Measurements from ENCODE around the gene KLF18. TPM values are rescaled to one million over a fixed set of nuclear protein-coding genes. Genes with fewer than 3 reads are reported as not detected.

The KLF18 gene
- total and polyA plus RNA-seq, 2 donors (not counting 3 experiments of a cell fraction or from before 2014, with no cell fraction given) = not detected

GRCh38 chr1:44131411-44131810 lies 10.0 kb downstream of the KLF18 start:
- H3K9me1 ChIP-seq (replicated peaks; ENCODE audit: control insufficient read depth, extremely low read depth, insufficient read depth, low read length) = no peaks in the 10 kb centered on the region
- H3K4me3 ChIP-seq (replicated peaks in 1 of 3; ENCODE audit: insufficient read depth in 1 of 3, low read depth in 1 of 3, low read length in 3 of 3) = no peak overlapping the region
- no peak for DNase-seq (ENCODE audit: low read depth, low spot score)
- ChIA-PET CTCF (no interaction called here), POLR2A (no interaction called here)
- H3K79me2 ChIP-seq (ENCODE audit: control insufficient read depth, insufficient read depth, low read length) = no peaks in the 10 kb centered on the region
- no peaks in the 10 kb centered on the region for H3K36me3 ChIP-seq (ENCODE audit: control insufficient read depth in 2 of 2, extremely low read depth in 1 of 2, insufficient read depth in 2 of 2, low read length in 2 of 2)
- no TSS peak for BruUV-seq (replicated peaks)
- H3K4me2 ChIP-seq (ENCODE audit: insufficient read depth, low read length) = no peak overlapping the region
- no peak overlapping the region for H2AFZ ChIP-seq (ENCODE audit: low read depth, low read length)
- H4K20me1 ChIP-seq (replicated peaks; ENCODE audit: control insufficient read depth, extremely low read depth, insufficient read depth, low read length) = no peaks in the 10 kb centered on the region
- dilution Hi-C loops (cut with MboI; ENCODE audit: extremely low pct_ligation_motif_present, low sequenced_read_pairs) (no loop called here), intact Hi-C loops (cut with micrococcal nuclease) (no loop called here)
- TF ChIP-seq MAX (IDR thresholded peaks at IDR 0.05; ENCODE audit: insufficient read depth, insufficient read length) (no peak), EZH2 (IDR thresholded peaks at IDR 0.05; ENCODE audit: borderline replicate concordance, low read depth, low read length, severe bottlenecking) (no peak), POLR2A (IDR thresholded peaks at IDR 0.05; ENCODE audit: low read depth, low read length) (no peak), POLR2AphosphoS5 (IDR thresholded peaks at IDR 0.05; ENCODE audit: insufficient read depth, low read depth, low read length) (no peak), GATA2 (IDR thresholded peaks at IDR 0.05; ENCODE audit: insufficient read depth, insufficient read length, low read depth, low read length) (no peak), FOS (IDR thresholded peaks at IDR 0.05; ENCODE audit: borderline replicate concordance, insufficient read depth, low read length) (no peak), JUN (IDR thresholded peaks at IDR 0.05; ENCODE audit: borderline replicate concordance, insufficient read depth, insufficient read length, low read depth) (no peak), MYC (IDR thresholded peaks at IDR 0.05; ENCODE audit: low read depth, low read length) (no peak)
- TF ChIP-seq, protein P1, sequence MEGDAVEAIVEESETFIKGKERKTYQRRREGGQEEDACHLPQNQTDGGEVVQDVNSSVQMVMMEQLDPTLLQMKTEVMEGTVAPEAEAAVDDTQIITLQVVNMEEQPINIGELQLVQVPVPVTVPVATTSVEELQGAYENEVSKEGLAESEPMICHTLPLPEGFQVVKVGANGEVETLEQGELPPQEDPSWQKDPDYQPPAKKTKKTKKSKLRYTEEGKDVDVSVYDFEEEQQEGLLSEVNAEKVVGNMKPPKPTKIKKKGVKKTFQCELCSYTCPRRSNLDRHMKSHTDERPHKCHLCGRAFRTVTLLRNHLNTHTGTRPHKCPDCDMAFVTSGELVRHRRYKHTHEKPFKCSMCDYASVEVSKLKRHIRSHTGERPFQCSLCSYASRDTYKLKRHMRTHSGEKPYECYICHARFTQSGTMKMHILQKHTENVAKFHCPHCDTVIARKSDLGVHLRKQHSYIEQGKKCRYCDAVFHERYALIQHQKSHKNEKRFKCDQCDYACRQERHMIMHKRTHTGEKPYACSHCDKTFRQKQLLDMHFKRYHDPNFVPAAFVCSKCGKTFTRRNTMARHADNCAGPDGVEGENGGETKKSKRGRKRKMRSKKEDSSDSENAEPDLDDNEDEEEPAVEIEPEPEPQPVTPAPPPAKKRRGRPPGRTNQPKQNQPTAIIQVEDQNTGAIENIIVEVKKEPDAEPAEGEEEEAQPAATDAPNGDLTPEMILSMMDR (IDR thresholded peaks at IDR 0.05; ENCODE audit: extremely low read depth in 1 of 2, insufficient read depth in 1 of 2, low read depth in 1 of 2, low read length in 2 of 2) = no peak
- H3K27ac ChIP-seq (ENCODE audit: insufficient read depth, low read depth, low read length) = no peak overlapping the region
- no peaks in the 10 kb centered on the region for H3K4me1 ChIP-seq (ENCODE audit: control insufficient read depth, extremely low read depth, insufficient read depth, low read length)
- no peaks in the 10 kb centered on the region for H3K9me3 ChIP-seq (replicated peaks; ENCODE audit: control insufficient read depth, insufficient read depth, low read length)
- H3K27me3 ChIP-seq (ENCODE audit: control insufficient read depth in 2 of 2, insufficient read depth in 2 of 2, low read length in 2 of 2) = peaks cover 2 to 4% of the 10 kb centered on the region in 2 experiments
- no peak overlapping the region for H3K9ac ChIP-seq (replicated peaks; ENCODE audit: extremely low read depth, insufficient read depth, low read length)
- no peak for FAIRE-seq

Measured in endothelial cell of umbilical vein (primary cell).